ENCODE data around the gene AIP.

AIP gene

GRCh38 chr11:67530282-67530592 is 47.4 kb downstream of the AIP start:
- CTCF ChIA-PET, result interaction anchor here (0.6 kb wide), 1 partner anchor 274 kb away, joined by 8 read pairs; no protein-coding TSS in a partner anchor
- no peak for DNase-seq (ENCODE audit: extremely low spot score)

GRCh38 chr11:67532889-67533288 is 50.1 kb downstream of the AIP start:
- DNase-seq (ENCODE audit: extremely low spot score), result no peak
- ChIA-PET CTCF (interaction anchor here (0.7 kb wide), 1 partner anchor 482 kb away, joined by 3 read pairs; no protein-coding TSS in a partner anchor), POLR2A (no interaction called here)
- TF ChIP-seq FOXK2 (IDR thresholded peaks at IDR 0.05), result no peak
- TF ChIP-seq BHLHE40 (IDR thresholded peaks at IDR 0.05; ENCODE audit: borderline replicate concordance), result no peak
- TF ChIP-seq PKNOX1 (IDR thresholded peaks at IDR 0.05), result no peak
- TF ChIP-seq LEF1 (IDR thresholded peaks at IDR 0.05; ENCODE audit: borderline replicate concordance), result no peak
- TF ChIP-seq ZNF384 (IDR thresholded peaks at IDR 0.05), result no peak
- no peak for TF ChIP-seq ELF4 (IDR thresholded peaks at IDR 0.05)
- TF ChIP-seq ARNT (IDR thresholded peaks at IDR 0.05), result no peak
- TF ChIP-seq TARDBP (IDR thresholded peaks at IDR 0.05), result no peak
- TF ChIP-seq HDGF (IDR thresholded peaks at IDR 0.05; ENCODE audit: borderline replicate concordance), result no peak
- TF ChIP-seq NFRKB (IDR thresholded peaks at IDR 0.05), result no peak
- TF ChIP-seq SUZ12 (IDR thresholded peaks at IDR 0.05), result no peak

More at GRCh38 chr11:67530282-67530592, 47.4 kb downstream of the AIP start:
- TF ChIP-seq CTBP1 (IDR thresholded peaks at IDR 0.05; ENCODE audit: borderline replicate concordance), result no peak
- TF ChIP-seq PKNOX1 (IDR thresholded peaks at IDR 0.05), result no peak
- no peak for TF ChIP-seq SUZ12 (IDR thresholded peaks at IDR 0.05)
- TF ChIP-seq NFRKB (IDR thresholded peaks at IDR 0.05), result no peak
- TF ChIP-seq FOXK2 (IDR thresholded peaks at IDR 0.05), result no peak
- no peak for TF ChIP-seq FOXA1 (IDR thresholded peaks at IDR 0.05)
- no peak for TF ChIP-seq FOXM1 (IDR thresholded peaks at IDR 0.05; ENCODE audit: borderline replicate concordance)
- no peak for TF ChIP-seq ZNF384 (IDR thresholded peaks at IDR 0.05)
- TF ChIP-seq SP1 (IDR thresholded peaks at IDR 0.05), result no peak
- no peak for TF ChIP-seq ARNT (IDR thresholded peaks at IDR 0.05)
- TF ChIP-seq L3MBTL2 (conservative IDR thresholded peaks at IDR 0.05), result no peak
- no peak for TF ChIP-seq BHLHE40 (IDR thresholded peaks at IDR 0.05; ENCODE audit: borderline replicate concordance)
- no peak for TF ChIP-seq TARDBP (IDR thresholded peaks at IDR 0.05)
- no peak for TF ChIP-seq HDGF (IDR thresholded peaks at IDR 0.05; ENCODE audit: borderline replicate concordance)
- POLR2A ChIA-PET, result no interaction called here

- DNase-seq (ENCODE audit: extremely low spot score), result no peak
- POLR2A ChIA-PET, result no interaction called here
- TF ChIP-seq NFRKB (IDR thresholded peaks at IDR 0.05) (no peak), CTBP1 (IDR thresholded peaks at IDR 0.05; ENCODE audit: borderline replicate concordance) (no peak), ARNT (IDR thresholded peaks at IDR 0.05) (no peak), TARDBP (IDR thresholded peaks at IDR 0.05) (no peak), LEF1 (IDR thresholded peaks at IDR 0.05; ENCODE audit: borderline replicate concordance) (no peak), L3MBTL2 (conservative IDR thresholded peaks at IDR 0.05) (no peak), PKNOX1 (IDR thresholded peaks at IDR 0.05) (no peak), BHLHE40 (IDR thresholded peaks at IDR 0.05; ENCODE audit: borderline replicate concordance) (no peak), SP1 (IDR thresholded peaks at IDR 0.05) (no peak), SUZ12 (IDR thresholded peaks at IDR 0.05) (no peak), ELF4 (IDR thresholded peaks at IDR 0.05) (no peak), ZNF384 (IDR thresholded peaks at IDR 0.05) (no peak)
- CTCF ChIA-PET, result no interaction called here
Measured at GRCh38 chr11:67534070-67534679, 51.3 kb downstream of the AIP start.

- no peak for TF ChIP-seq HDGF (IDR thresholded peaks at IDR 0.05; ENCODE audit: borderline replicate concordance)
- no peak for TF ChIP-seq SUZ12 (IDR thresholded peaks at IDR 0.05)
- TF ChIP-seq ARNT (IDR thresholded peaks at IDR 0.05), result no peak
- ChIA-PET POLR2A (no interaction called here), CTCF (interaction anchor here (0.6 kb wide), 1 partner anchor 20 kb away, joined by 3 read pairs; no protein-coding TSS in a partner anchor)
- no peak for DNase-seq (ENCODE audit: extremely low spot score)
Measured at GRCh38 chr11:67535561-67535960, 52.7 kb downstream of the AIP start.

GRCh38 chr11:67538306-67538705 is 55.5 kb downstream of the AIP start:
- no peak for TF ChIP-seq CTBP1 (IDR thresholded peaks at IDR 0.05; ENCODE audit: borderline replicate concordance)
- no peak for TF ChIP-seq ARNT (IDR thresholded peaks at IDR 0.05)
- TF ChIP-seq SP1 (IDR thresholded peaks at IDR 0.05), result no peak
- no peak for TF ChIP-seq ZNF384 (IDR thresholded peaks at IDR 0.05)
- no peak for TF ChIP-seq FOXK2 (IDR thresholded peaks at IDR 0.05)
- no peak for TF ChIP-seq HDGF (IDR thresholded peaks at IDR 0.05; ENCODE audit: borderline replicate concordance)
- TF ChIP-seq NFRKB (IDR thresholded peaks at IDR 0.05), result no peak
- TF ChIP-seq BHLHE40 (IDR thresholded peaks at IDR 0.05; ENCODE audit: borderline replicate concordance), result no peak
- no peak for TF ChIP-seq FOXA1 (IDR thresholded peaks at IDR 0.05)
- TF ChIP-seq TARDBP (IDR thresholded peaks at IDR 0.05), result no peak
- no peak for TF ChIP-seq PKNOX1 (IDR thresholded peaks at IDR 0.05)
- no peak for TF ChIP-seq LEF1 (IDR thresholded peaks at IDR 0.05; ENCODE audit: borderline replicate concordance)
- ChIA-PET POLR2A (no interaction called here), CTCF (no interaction called here)
- no peak for DNase-seq (ENCODE audit: extremely low spot score)

Data from HEK293T (cell line).